WTC11 (cell line): ENCODE results near the gene GRIN3B. TPM values are rescaled to one million over a fixed set of nuclear protein-coding genes. Genes with fewer than 3 reads are reported as not detected.

ENCODE experiments used
- ATAC-seq: fragments of 200-7000 bp; cut with Tn5 transposase; 2 replicates; pipeline ENCODE4 v1.10.0; 2021; ENCODE audit warnings: mild to moderate bottlenecking, moderate library complexity
- CTCF ChIA-PET: fragments of 300-600 bp; sonication (Branson Sonifier 250); formaldehyde crosslinking; loops from one replicate; lab custom pipeline; 2021; ENCODE audit warnings: antibody characterized with exemption; lab: Charles Lee
- POLR2A ChIA-PET: fragments of 350-600 bp; sonication (Branson Sonifier 250); formaldehyde crosslinking; loops from one replicate; lab custom pipeline; 2021; ENCODE audit warnings: antibody characterized with exemption; lab: Charles Lee
- DNase-seq: peaks from one replicate; pipeline ENCODE4 v3.0.0; 2021; ENCODE audit warnings: low spot score
- H3K27ac Mint-ChIP-seq: 2 replicates; pipeline ENCODE4 v1.8.0; 2021; ENCODE audit warnings: mixed read lengths
- H3K27me3 Mint-ChIP-seq: 2 replicates; pipeline ENCODE4 v1.8.0; 2021; ENCODE audit warnings: low read depth, mild to moderate bottlenecking, moderate library complexity, mixed read lengths
- H3K36me3 Mint-ChIP-seq: 2 replicates; pipeline ENCODE4 v1.8.0; 2021; ENCODE audit warnings: mixed read lengths
- H3K4me1 Mint-ChIP-seq: 2 replicates; pipeline ENCODE4 v1.8.0; 2022; ENCODE audit warnings: mixed read lengths
- H3K4me3 Mint-ChIP-seq: 2 replicates; pipeline ENCODE4 v1.8.0; 2021; ENCODE audit warnings: mild to moderate bottlenecking, moderate library complexity, mixed read lengths
- H3K9me3 Mint-ChIP-seq: 2 replicates; pipeline ENCODE4 v1.8.0; 2021; ENCODE audit warnings: mixed read lengths
- E2F5 ChIP-seq: sonication (generic); formaldehyde crosslinking; IDR thresholded peaks from 2 replicates; pipeline ENCODE4 v1.8.1; 2022; ENCODE audit warnings: mild to moderate bottlenecking, moderate library complexity, missing genetic modification reagents
- EMX1 ChIP-seq: fragments of 250-450 bp; sonication (Bioruptor Pico); IDR thresholded peaks from 2 replicates; pipeline ENCODE4 v1.8.0; 2021; ENCODE audit warnings: mild to moderate bottlenecking
- ETV6 ChIP-seq: sonication (generic); formaldehyde crosslinking; IDR thresholded peaks from 2 replicates; pipeline ENCODE4 v1.8.1; 2022; ENCODE audit warnings: mild to moderate bottlenecking, missing genetic modification reagents
- GABPB1 ChIP-seq: sonication (generic); formaldehyde crosslinking; IDR thresholded peaks from 2 replicates; pipeline ENCODE4 v1.8.1; 2023; ENCODE audit warnings: mild to moderate bottlenecking, missing genetic modification reagents
- MAX ChIP-seq: sonication (generic); formaldehyde crosslinking; IDR thresholded peaks from 2 replicates; pipeline ENCODE4 v1.8.0; 2022; ENCODE audit warnings: mild to moderate bottlenecking, missing genetic modification reagents
- MLX ChIP-seq: sonication (generic); formaldehyde crosslinking; IDR thresholded peaks from 2 replicates; pipeline ENCODE4 v1.8.1; 2023; ENCODE audit warnings: mild to moderate bottlenecking, missing genetic modification reagents, moderate library complexity
- MYBL2 ChIP-seq: sonication (generic); formaldehyde crosslinking; IDR thresholded peaks from 2 replicates; pipeline ENCODE4 v1.8.1; 2023; ENCODE audit warnings: mild to moderate bottlenecking, moderate library complexity, missing genetic modification reagents
- NFE2L1 ChIP-seq: sonication (generic); formaldehyde crosslinking; IDR thresholded peaks from 2 replicates; pipeline ENCODE4 v1.8.1; 2023; ENCODE audit warnings: missing genetic modification reagents
- NFYB ChIP-seq: sonication (generic); formaldehyde crosslinking; conservative IDR thresholded peaks from 2 replicates; pipeline ENCODE4 v1.8.0; 2022; ENCODE audit warnings: low read depth, missing genetic modification reagents
- PREB ChIP-seq: sonication (generic); formaldehyde crosslinking; IDR thresholded peaks from 2 replicates; pipeline ENCODE4 v1.8.1; 2022; ENCODE audit warnings: mild to moderate bottlenecking, missing genetic modification reagents, moderate library complexity, borderline replicate concordance
- SMAD4 ChIP-seq: sonication (generic); formaldehyde crosslinking; IDR thresholded peaks from 2 replicates; pipeline ENCODE4 v1.8.0; 2022; ENCODE audit warnings: mild to moderate bottlenecking, missing genetic modification reagents
- TCF7 ChIP-seq: sonication (generic); formaldehyde crosslinking; IDR thresholded peaks from 2 replicates; pipeline ENCODE4 v1.8.0; 2022; ENCODE audit warnings: mild to moderate bottlenecking, low read depth, missing genetic modification reagents, moderate library complexity
- TP53 ChIP-seq: sonication (generic); formaldehyde crosslinking; IDR thresholded peaks from 2 replicates; pipeline ENCODE4 v1.8.1; 2023; ENCODE audit warnings: mild to moderate bottlenecking, missing genetic modification reagents
- USF2 ChIP-seq: sonication (generic); formaldehyde crosslinking; IDR thresholded peaks from 2 replicates; pipeline ENCODE4 v1.8.1; 2023; ENCODE audit warnings: mild to moderate bottlenecking, missing genetic modification reagents, moderate library complexity
- ZNF121 ChIP-seq: sonication (generic); formaldehyde crosslinking; IDR thresholded peaks from 2 replicates; pipeline ENCODE4 v1.8.0; 2023; ENCODE audit warnings: missing genetic modification reagents
- ZNF232 ChIP-seq: sonication (generic); formaldehyde crosslinking; IDR thresholded peaks from 2 replicates; pipeline ENCODE4 v1.8.0; 2022; ENCODE audit warnings: mild to moderate bottlenecking, missing genetic modification reagents
- ZNF281 ChIP-seq: sonication (generic); formaldehyde crosslinking; IDR thresholded peaks from 2 replicates; pipeline ENCODE4 v1.8.0; 2023; ENCODE audit warnings: mild to moderate bottlenecking, missing genetic modification reagents
- ZNF317 ChIP-seq: sonication (generic); formaldehyde crosslinking; IDR thresholded peaks from 2 replicates; pipeline ENCODE4 v1.8.1; 2023; ENCODE audit warnings: low read depth, mild to moderate bottlenecking, moderate library complexity, missing genetic modification reagents, borderline replicate concordance
- ZNF396 ChIP-seq: fragments of 250-450 bp; sonication (Bioruptor Pico); IDR thresholded peaks from 2 replicates; pipeline ENCODE4 v1.8.0; 2021; ENCODE audit warnings: mild to moderate bottlenecking, moderate library complexity, borderline replicate concordance
- ZNF423 ChIP-seq: fragments of 250-450 bp; sonication (Bioruptor Pico); IDR thresholded peaks from 2 replicates; pipeline ENCODE4 v2.1.2; 2022; ENCODE audit warnings: mild to moderate bottlenecking, moderate library complexity
- total RNA-seq: library from RNA; stranded (reverse); gene quantifications from 3 replicates; pipeline ENCODE4 v1.2.3, GENCODE V29; 2021
- TF ChIP-seq, protein P1 (sequence below): sonication (generic); formaldehyde crosslinking; IDR thresholded peaks from 2 replicates; pipeline ENCODE4 v1.8.1; 2023; ENCODE audit warnings: mild to moderate bottlenecking, missing genetic modification reagents, borderline replicate concordance
- TF ChIP-seq, protein P2 (sequence below): sonication (generic); formaldehyde crosslinking; IDR thresholded peaks from 2 replicates; pipeline ENCODE4 v1.8.1; 2022; ENCODE audit warnings: missing genetic modification reagents, borderline replicate concordance

Gene GRIN3B
- total RNA-seq, 1 experiment from 2014 or later: 1.9 TPM

GRCh38 chr19:1001538-1002166 lies 1.4 kb downstream of the GRIN3B start (continued):
- TF ChIP-seq MLX (CRISPR knock-in tag): no peak

- no peaks in the 10 kb centered on the region for H3K4me1 Mint-ChIP-seq
- 0 out of 2 replicates have a peak, but pooled peaks cover 7% of the 10 kb centered on the region for H3K36me3 Mint-ChIP-seq
- TF ChIP-seq ZNF121 (CRISPR knock-in tag): no peak
- TF ChIP-seq, protein P1, sequence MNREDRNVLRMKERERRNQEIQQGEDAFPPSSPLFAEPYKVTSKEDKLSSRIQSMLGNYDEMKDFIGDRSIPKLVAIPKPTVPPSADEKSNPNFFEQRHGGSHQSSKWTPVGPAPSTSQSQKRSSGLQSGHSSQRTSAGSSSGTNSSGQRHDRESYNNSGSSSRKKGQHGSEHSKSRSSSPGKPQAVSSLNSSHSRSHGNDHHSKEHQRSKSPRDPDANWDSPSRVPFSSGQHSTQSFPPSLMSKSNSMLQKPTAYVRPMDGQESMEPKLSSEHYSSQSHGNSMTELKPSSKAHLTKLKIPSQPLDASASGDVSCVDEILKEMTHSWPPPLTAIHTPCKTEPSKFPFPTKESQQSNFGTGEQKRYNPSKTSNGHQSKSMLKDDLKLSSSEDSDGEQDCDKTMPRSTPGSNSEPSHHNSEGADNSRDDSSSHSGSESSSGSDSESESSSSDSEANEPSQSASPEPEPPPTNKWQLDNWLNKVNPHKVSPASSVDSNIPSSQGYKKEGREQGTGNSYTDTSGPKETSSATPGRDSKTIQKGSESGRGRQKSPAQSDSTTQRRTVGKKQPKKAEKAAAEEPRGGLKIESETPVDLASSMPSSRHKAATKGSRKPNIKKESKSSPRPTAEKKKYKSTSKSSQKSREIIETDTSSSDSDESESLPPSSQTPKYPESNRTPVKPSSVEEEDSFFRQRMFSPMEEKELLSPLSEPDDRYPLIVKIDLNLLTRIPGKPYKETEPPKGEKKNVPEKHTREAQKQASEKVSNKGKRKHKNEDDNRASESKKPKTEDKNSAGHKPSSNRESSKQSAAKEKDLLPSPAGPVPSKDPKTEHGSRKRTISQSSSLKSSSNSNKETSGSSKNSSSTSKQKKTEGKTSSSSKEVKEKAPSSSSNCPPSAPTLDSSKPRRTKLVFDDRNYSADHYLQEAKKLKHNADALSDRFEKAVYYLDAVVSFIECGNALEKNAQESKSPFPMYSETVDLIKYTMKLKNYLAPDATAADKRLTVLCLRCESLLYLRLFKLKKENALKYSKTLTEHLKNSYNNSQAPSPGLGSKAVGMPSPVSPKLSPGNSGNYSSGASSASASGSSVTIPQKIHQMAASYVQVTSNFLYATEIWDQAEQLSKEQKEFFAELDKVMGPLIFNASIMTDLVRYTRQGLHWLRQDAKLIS (CRISPR knock-in tag): no peak
- no peak for TF ChIP-seq MAX (CRISPR knock-in tag)
- no peak for TF ChIP-seq TCF7 (CRISPR knock-in tag)
- no peak for TF ChIP-seq ZNF317 (CRISPR knock-in tag)
- TF ChIP-seq ETV6: no peak
- TF ChIP-seq ZNF423: no peak
- no peak for TF ChIP-seq E2F5 (CRISPR knock-in tag)
- TF ChIP-seq TP53 (CRISPR knock-in tag): no peak
- TF ChIP-seq USF2 (CRISPR knock-in tag): no peak
- TF ChIP-seq ZNF396 (CRISPR knock-in tag): no peak
- no peak for TF ChIP-seq NFYB
- no peak for TF ChIP-seq SMAD4 (CRISPR knock-in tag)
- no peak for TF ChIP-seq EMX1
- no peak for TF ChIP-seq ZNF232 (CRISPR knock-in tag)
- TF ChIP-seq MYBL2 (CRISPR knock-in tag): no peak
- peaks cover 38% of the 10 kb centered on the region for H3K27me3 Mint-ChIP-seq
- DNase-seq: no peak
- H3K9me3 Mint-ChIP-seq: no peaks in the 10 kb centered on the region
- ATAC-seq: no peak
- no peak overlapping the region for H3K4me3 Mint-ChIP-seq
- ChIA-PET POLR2A (no interaction called here), CTCF (interaction anchor here (0.5 to 0.7 kb wide), 2 partner anchors 101 to 274 kb away, joined by 3 to 4 read pairs; no protein-coding TSS in a partner anchor)
- no peak overlapping the region for H3K27ac Mint-ChIP-seq
Measured at GRCh38 chr19:1002600-1002999, 2.4 kb downstream of the GRIN3B start.

- CTCF ChIA-PET: interaction anchor here (1.3 to 1.5 kb wide), 2 partner anchors 8 to 222 kb away, joined by 3 to 4 read pairs; no protein-coding TSS in a partner anchor
- Mint-ChIP-seq H3K9me3 (no peaks in the 10 kb centered on the region), H3K27me3 (peaks cover 31% of the 10 kb centered on the region), H3K4me3 (no peak overlapping the region), H3K27ac (no peak overlapping the region), H3K4me1 (no peaks in the 10 kb centered on the region), H3K36me3 (0 out of 2 replicates have a peak, but pooled peaks cover 7% of the 10 kb centered on the region)
- ATAC-seq (no peak), DNase-seq (no peak)
- POLR2A ChIA-PET: no interaction called here
- TF ChIP-seq PREB (CRISPR knock-in tag) (no peak), GABPB1 (CRISPR knock-in tag) (no peak), ZNF281 (CRISPR knock-in tag) (no peak), NFE2L1 (no peak)
- TF ChIP-seq, protein P2, sequence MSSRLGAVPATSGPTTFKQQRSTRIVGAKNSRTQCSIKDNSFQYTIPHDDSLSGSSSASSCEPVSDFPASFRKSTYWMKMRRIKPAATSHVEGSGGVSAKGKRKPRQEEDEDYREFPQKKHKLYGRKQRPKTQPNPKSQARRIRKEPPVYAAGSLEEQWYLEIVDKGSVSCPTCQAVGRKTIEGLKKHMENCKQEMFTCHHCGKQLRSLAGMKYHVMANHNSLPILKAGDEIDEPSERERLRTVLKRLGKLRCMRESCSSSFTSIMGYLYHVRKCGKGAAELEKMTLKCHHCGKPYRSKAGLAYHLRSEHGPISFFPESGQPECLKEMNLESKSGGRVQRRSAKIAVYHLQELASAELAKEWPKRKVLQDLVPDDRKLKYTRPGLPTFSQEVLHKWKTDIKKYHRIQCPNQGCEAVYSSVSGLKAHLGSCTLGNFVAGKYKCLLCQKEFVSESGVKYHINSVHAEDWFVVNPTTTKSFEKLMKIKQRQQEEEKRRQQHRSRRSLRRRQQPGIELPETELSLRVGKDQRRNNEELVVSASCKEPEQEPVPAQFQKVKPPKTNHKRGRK (CRISPR knock-in tag): no peak
Measured at GRCh38 chr19:1003283-1003682, 3.1 kb downstream of the GRIN3B start.
